G401.6 (cell line): ENCODE results near the gene CEP170.

ENCODE experiments used
- FAIRE-seq: peaks from 2 replicates; lab custom pipeline; 2012; peaks lifted over from hg19 to GRCh38; lab: Jason Lieb, UNC

The CEP170 gene

DNA sequence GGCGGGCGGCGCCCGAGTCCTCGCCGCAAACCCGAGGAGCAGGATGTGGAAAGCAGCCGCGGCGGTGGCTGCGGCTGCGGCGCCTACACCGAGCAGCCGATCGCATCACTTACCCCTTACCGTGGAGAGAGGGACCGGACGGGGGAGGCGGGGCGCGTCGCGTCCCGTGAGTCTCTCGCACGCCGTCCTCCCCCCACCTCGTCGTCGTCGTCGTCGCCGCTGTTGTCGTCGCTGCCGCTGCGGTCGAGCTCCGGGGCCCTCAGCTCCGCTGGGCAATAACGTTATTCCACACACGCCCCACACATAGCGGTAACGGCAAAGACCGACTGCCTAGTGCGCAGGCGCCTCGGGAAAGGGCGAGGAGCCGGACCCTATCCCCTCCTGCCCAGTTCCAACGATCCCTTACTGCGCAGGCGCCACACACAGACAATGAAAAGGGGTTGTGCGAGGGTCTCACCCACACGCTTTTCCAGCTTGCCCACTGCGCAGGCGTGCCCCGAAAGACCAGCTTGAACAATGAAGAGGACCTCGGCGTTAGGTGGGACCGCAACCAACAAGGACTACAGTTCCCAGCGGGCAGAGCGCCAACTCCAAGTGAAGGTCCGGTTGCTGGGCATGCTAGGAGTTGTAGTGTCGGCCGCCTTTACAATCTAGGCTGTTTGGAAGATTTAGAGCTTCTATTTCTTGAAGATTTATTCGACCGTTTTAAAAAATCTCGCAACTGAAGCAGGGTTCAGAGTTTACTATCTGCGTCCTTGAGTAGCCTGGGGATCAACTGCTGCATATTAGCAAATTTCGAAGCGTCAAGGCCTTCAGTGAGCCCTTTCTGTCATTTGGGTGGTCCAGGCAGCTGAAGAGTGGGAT lies at the start of gene CEP170:
Gene CEP170, minus strand, starts transcription at position 355 of the 864 bp plus-strand sequence. CDS start 30,001 bp downstream, outside the sequence.
- FAIRE-seq = peak; percentile 97

DNA sequence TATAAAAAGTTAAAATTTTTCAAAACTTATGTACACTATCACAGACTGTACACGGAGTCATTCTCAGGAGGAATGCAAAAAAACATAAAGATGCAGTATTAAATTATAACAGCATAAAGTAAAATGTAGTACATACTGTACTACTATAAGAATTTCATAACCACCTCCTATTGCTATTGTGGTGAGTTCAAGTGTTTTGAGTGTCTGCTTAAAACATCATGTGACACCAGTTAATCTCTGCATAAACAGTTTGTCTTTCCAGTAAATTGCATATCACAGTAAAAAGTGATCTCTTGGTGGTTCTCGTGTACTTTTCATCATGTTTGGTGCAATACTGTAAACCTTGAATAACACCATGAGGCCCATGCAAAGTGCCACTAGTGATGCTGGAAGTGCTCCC lies 46.0 kb upstream of the CEP170 start:
- no peak for FAIRE-seq

DNA sequence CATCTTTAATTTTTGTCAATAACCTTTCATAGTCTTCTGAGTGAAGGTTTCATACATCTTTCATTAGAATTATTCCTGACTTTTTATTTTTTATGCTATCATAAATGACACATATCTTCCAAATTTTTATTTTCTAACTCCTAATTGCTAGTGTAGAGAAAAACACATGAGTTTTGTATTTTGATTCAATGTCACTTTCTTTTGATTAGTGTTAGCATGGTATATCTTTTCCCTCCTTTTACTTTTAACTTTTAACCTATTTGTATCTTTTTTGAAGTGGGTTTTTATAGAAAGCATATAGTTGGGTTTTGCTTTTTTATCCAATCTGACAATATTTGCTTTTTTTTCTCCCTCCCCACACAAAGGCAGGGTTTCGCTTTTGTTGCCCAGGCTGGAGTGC lies 44.0 kb upstream of the CEP170 start:
- peak; percentile 44 for FAIRE-seq

DNA sequence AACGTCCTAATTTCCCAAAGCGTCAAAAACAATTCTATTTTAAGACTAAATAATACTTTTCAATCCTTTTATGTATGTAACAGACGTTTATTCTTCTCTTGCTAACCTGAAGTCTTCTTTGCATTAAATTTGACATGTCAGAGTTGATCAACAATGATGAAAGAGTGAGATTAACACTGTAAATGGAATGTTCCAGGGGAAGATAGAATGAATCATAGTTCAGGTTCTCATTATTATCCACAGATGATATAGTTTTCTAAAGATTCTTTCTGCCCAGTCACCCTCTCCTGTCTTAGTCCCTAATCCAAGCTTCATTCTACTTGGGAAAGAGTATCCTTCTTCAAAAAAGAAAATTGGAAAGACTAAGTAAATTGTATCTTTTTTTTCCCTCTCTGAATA lies 39.6 kb upstream of the CEP170 start:
- no peak for FAIRE-seq

DNA sequence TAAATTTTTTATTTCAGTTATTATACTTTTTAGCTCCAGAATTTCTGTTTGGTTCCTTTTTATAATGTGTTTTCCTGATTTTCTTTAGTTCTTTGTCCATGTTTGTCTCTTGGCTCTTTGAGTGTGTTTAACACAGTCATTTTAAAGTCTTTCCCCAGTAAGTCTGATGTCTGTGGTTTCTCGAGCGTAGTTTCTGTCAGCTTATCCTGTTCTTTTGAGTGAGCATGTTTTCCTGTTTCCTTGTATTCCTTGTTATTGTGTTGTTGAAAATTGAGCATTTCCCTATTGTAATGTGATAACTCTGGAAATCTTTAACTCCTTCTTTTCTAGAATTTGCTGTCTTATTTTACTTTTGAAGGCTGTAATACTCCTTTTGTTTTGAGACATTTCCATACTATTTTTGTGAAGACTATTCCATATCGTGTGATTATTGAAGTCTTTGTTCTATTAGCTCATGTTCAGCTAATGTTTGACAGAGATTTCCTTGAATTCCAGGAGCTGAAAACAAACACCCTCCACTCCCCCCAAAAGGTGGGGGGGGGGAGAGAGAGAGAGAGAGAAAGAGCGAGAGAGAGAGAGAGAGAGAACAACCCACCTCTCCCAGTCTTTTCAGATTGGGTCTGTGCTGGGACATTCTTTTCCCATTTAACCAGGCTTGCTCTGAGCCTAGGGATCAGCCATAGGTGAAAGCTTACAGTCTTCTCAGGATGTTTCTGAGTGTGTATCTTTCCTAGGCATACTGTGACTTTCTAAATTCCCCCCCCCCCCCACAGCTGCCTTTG lies 39.1 kb upstream of the CEP170 start:
- no peak for FAIRE-seq

DNA sequence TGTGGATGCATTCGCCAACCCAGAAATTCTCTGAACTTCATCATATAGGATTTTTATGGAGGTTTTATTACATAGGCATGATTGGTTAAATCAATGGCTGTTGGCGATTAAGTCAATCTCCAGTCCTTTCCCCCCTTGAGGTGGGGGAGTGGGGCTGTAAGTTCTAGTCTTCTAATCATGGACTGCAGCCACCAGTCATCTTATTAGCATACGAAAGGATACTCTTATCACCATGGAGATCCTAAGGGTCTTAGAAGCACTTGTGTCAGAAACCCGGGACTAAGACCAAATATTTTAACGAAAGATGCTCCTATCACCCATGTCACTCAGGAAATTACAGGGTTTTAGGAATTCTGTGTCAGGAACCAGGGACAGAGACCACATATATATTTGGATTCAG lies 37.0 kb upstream of the CEP170 start:
- no peak for FAIRE-seq

DNA sequence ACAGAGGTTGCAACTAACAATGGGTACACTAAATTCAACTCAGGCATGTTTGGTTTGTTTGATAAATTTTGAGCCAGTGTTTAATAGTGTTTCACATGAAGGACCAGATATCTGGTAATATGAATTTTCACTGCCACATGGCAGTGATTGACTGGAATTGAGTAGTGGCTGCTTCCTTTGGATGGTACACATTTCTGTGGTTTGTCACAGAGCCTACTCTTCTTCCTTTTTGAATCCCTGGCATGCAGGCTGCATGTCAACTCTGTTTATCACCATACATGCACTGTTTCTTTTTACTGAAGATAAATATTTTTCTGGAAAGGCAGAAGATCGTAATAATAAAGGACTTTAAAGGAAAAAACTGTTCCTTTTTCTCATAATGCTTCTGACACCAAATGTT lies 36.2 kb upstream of the CEP170 start:
- no peak for FAIRE-seq

DNA sequence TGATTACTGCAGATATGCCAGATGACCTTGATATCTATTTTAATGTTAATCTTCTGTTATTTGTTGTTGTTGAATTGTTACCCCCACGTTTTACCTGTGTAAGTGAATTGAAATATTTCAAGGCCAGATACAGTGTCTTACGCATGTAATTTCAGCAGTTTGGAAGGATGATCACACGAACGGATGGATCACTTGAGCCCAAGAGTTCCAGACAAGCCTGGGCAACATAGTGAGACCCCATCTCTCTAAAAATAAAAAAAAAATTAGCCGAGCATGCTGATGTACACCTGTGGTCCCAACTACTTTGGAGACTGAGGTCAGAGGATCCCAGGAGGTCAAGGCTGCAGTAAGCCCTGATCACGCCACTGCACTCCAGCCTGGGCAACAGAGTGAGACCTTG lies 33.0 kb upstream of the CEP170 start:
- FAIRE-seq = no peak

DNA sequence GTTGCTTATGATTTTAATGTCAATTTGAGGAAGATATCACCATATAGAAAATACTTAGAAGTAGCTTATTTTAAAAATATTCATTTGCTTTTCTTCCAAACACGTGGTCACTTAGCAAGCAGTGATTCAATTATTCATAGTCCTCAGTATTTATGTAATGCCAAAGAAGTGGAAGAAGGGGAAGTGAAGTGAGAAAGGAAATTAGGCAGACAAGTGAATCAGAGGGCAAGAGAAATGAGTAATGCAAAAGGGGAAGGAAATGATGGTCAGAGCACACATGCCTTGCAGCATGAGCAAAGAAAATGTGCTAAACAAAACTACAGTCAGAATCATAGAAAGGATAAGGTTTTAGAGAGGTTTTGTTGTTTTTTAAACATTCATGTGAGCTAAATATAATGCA lies 32.6 kb upstream of the CEP170 start:
- FAIRE-seq = no peak

DNA sequence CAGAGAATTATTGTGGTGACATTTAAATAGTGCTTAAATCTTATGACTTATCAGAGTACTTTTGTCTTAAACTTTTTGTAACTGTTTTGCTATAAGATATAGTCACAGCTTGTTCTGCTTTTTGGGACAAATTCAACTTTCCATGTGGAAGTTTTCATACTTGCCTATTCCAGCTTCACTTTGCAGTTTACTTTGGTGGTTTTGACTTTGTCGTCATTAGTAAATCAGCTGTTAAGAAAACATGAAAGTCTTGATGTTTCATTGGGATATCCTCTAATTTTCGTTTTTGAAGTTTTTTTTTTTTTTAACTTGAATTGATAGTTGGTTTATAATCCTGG lies 32.0 kb upstream of the CEP170 start:
- no peak for FAIRE-seq

DNA sequence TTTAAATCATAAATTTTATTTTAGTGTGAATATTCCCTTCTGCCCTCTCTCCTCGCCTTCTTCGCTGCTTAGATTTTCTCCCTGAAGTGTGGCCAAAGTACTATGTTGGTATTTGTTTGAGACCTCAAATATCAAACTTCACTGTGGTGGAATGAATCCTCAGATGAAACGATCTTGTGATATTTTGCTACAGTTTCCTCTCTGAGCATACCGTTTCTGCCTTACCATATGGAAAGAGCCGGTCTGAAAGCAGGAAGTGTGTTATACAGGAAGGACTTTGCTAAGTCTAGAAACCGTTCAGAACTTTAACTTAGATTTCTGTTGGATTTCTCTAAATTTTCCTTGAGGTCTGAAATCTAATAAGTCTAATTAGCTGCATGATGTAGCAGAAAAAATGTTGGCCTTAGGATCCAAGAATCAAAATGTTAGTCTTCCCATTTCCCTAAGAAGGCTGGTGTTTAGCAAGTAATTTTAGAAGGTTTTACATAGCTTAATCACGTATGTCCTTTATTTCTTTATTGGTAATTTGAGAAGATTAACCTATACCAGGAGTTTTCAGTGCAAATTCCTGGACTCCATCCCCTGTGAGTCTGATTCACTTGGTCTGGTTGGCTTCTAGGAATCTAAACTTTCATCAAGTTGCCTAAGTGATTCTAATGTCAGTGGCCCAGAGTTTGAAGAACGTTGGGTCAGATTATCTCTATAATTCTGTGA lies 31.5 kb upstream of the CEP170 start:
- FAIRE-seq = no peak

DNA sequence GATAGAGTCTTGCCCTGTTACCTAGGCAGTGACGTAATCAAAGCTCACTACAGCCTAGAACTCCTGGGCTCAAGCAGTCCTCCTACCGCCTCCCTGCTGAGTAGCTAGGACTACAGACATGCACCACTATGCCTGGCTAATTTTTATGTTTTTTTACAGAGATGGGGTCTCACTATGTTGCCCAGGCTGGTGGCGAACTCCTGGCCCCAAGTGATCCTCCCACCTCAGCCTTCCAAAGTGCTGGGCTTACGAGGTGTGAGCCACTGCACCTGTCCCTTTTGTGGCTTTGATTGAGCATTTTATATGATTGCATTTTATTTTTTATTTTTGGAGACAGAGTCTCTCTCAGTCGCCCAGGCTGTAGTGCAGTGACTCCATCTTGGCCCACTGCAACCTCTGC lies 26.6 kb upstream of the CEP170 start:
- FAIRE-seq = no peak

DNA sequence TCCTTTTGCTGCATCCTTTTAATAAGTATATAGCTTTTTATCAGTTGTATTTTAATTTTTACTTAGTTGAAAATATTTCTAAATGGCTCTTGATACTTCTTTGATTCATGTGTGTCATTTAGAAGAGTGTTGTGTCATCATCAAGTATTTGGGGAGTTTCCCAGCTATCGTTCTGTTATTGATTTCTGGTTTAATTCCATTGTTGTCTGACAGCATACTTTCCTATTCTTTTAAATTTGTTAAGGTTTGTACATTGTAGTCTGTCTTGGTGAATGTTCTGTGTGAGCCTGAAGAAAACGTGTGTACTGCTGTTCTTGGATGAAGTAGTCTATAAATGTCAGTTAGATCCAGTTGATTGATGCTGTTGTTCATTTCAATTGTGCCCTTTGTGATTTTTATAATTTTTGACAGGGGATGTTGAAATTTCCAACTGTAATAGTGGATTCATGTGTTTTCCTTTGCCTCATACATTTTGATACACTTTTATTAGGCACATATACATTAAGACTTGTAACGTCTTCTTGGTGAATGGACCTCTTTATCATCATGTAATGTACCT lies 25.6 kb upstream of the CEP170 start:
- FAIRE-seq = no peak

DNA sequence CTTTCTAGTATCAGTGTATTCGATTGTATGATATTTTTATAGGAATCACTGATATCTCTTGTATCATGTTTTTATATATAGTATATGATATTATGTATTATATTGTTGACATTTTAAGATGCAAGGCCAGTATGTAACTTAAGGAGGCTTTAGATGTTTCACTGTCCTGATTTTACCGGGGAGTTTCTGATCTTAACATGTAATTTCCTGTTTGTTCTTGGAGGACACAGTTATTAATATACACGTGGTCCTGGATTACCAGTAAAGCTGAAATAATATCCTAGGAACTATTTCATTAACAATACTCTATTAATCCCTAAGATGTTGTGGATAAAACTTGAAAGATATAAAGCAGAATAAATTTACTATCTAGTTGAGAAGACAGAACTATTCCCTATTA lies 20.2 kb upstream of the CEP170 start:
- FAIRE-seq = no peak

DNA sequence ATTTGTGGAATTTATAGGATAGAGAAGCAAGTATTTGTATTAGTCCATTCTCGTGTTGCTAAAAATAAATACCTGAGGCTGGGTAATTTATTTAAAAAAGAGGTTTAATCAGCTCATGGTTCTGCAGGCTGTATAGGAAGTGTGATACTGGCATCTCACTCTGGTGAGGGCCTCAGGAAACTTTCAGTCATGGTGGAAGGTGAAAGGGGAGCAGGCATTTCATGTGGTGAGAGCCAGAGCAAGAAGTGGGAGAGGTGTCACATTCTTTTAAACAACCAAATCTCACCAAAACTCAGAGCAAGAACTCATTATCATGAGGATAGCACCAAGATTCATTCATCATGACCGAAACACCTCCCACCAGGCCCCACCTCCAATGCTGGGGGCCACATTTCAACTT lies 18.9 kb upstream of the CEP170 start:
- no peak for FAIRE-seq

DNA sequence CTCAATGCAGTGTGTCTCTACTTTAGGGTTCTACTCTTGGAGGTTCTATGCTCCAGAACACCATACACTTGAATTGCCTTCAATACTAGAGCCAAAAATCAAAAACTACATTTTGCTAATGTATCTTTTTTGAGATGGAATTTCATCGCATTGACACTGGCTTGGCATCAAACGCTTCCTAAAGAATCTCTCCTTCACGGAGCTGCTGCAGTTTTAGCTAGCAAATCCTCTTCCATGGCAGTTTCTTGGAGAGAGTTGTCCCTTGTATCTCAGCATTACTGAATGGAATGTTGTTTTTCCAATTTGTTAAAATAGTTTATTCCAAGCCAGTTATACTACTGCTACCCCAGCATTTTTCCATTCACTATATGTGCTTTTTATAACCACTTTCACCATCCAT lies 18.4 kb upstream of the CEP170 start:
- no peak for FAIRE-seq

DNA sequence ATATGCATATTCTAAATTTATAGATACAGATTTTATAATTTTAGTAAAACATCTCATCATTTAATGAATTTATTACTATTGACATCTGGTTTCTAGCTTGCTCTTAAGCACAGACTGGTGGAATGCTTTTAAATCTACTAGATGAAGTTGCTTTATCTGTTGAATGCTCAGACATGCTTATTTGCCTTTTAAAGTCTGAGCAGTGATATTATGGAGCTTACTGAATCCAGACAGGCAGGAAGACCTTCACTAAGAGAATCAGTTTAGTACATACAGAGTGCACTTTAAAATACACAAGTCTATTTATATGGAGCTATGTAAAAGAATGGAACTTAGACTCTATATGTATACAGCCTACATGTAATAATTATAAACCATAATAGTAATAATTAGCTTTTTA lies 17.3 kb upstream of the CEP170 start:
- FAIRE-seq = no peak

DNA sequence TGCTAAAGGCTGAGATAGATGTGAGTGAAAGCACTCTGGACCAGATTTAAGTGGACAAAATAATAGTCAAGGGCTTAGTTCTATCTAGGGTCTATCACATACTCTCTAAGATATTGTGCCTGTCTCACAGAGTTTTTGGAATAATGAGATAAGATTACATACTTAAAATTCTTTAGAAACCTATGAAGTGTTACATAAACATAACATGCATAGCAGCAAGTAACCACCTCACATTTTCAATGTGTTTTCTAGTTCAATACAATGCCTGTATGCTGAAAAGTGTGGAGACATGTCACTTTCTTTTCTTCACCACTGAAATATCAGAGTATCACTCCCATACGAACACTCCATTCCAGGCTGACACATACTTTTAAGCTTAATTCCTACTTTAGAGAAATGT lies 16.9 kb upstream of the CEP170 start:
- no peak for FAIRE-seq

DNA sequence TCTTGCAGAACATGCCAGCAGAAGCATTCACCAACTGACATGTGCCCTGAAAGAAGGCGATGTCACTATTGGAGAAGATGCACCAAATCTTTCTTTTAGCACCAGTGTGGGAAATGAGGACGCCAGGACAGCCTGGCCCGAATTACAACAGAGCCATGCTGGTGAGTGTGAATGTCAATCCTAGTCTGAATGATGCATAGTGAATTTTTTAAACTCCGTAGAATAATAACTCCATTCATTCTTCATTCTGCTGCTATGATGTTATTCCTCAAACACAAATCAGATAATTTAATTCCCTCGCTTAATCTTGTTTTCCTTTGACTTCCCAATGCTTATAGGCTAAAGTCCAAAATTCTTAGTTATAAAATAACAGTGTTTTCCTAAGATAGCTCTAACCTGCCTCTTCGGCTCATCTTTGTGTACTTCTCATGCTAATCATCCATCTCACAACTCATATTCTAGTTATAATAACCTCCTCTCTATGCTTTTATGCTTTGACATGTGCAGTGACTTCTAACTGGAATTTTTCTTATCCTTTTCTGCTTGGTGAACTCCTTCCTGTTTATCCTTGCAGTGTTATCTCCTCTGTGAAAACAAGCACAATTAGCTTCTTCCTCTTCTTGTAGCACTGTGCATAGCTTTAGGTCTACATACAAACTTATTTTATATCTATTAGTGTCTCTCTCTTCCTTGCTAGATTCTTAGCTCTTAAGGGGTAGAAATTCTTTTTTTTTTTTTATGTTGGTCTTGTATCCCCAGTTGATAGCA lies 15.2 kb upstream of the CEP170 start:
- no peak for FAIRE-seq

DNA sequence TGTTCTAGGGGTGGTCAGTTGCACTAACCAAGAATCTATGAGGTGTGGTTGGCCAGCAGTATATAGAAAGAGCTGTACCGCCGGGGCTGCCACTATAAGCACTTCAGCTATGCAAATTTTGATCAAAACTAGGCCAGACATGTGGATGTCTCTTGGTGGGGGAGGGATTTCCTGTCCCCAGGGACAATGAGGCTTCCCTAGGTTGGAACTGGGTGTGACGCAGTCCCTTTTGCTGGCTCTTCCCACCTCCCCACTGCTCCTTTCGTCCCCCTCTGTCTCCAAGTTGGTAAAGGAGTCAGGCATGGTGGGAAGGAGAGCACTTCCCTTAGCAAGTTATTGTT lies 14.3 kb upstream of the CEP170 start:
- FAIRE-seq = no peak

DNA sequence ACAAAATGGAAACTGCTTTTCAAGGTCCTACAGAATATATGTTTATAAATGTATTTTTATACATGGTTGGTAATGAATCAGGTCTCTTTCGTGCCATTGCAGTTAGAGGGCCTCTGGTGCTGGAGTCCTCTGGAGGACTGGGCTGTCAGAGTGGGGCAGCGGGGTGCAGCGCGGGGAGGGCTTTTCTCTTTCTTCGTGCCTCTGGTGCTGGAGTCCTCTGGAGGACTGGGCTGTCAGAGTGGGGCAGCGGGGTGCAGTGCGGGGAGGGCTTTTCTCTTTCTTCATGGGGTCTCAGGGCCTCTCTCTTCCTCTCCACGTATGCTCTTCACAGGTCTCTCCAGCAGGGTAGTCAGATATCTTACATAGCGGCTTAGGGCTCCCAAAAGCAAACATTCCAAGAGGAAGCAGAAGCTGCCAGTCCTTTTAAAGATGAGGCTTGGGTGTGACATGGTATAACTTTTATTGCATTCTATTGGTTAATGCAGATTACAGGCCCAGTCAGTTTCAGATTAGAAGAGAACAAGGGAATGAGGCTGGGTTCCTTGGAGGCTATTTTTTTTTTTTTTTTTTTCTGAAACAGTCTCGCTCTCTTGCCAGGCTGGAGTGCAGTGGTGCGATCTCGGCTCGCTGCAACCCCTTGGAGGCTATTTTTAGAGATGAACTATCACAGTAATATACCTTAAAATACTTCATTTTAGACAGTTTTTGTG lies 13.8 kb upstream of the CEP170 start:
- no peak for FAIRE-seq
